GM21526 (cell line): ENCODE data around the gene ERBB2.

ENCODE experiments used
- ATAC-seq: cut with Tn5 transposase; IDR thresholded peaks from one replicate; pipeline ENCODE4 v1.9.1; 2021; ENCODE audit warnings: moderate library complexity; ENCODE audit not compliant: unreplicated experiment, low FRiP score

The ERBB2 gene

GRCh38 chr17:39664581-39665561 is 35.0 kb upstream of the ERBB2 start, which contains the start of gene TCAP:
TSS of gene TCAP (plus strand) at chr17:39665349. CDS start at chr17:39665360, 11 bp downstream.
- ATAC-seq = no peak

GRCh38 chr17:39665642-39666224 is 34.1 kb upstream of the ERBB2 start:
- ATAC-seq = no peak

- ATAC-seq = no peak
Measured at GRCh38 chr17:39666231-39666600, 33.6 kb upstream of the ERBB2 start.

GRCh38 chr17:39666601-39667261 is 33.1 kb upstream of the ERBB2 start:
- ATAC-seq = no peak

GRCh38 chr17:39667262-39667944 is 32.5 kb upstream of the ERBB2 start:
- ATAC-seq = no peak

- no peak for ATAC-seq
Measured at GRCh38 chr17:39667945-39668924, 31.6 kb upstream of the ERBB2 start, which contains the start of gene PNMT. TSS of gene PNMT (plus strand) at chr17:39668453. CDS start at chr17:39668476, 23 bp downstream.

- no peak for ATAC-seq
Measured at GRCh38 chr17:39669897-39670735, 29.7 kb upstream of the ERBB2 start.

- ATAC-seq = no peak
Measured at GRCh38 chr17:39670746-39671145, 29.1 kb upstream of the ERBB2 start.

- ATAC-seq = no peak
Measured at GRCh38 chr17:39671651-39672521, 28.0 kb upstream of the ERBB2 start.

- no peak for ATAC-seq
Measured at GRCh38 chr17:39672522-39673334, 27.1 kb upstream of the ERBB2 start.

- ATAC-seq = no peak
Measured at GRCh38 chr17:39673335-39674081, 26.4 kb upstream of the ERBB2 start.

- no peak for ATAC-seq
Measured at GRCh38 chr17:39674179-39674578, 25.7 kb upstream of the ERBB2 start.

- no peak for ATAC-seq
Measured at GRCh38 chr17:39674702-39675389, 25.0 kb upstream of the ERBB2 start.

GRCh38 chr17:39675390-39676082 is 24.3 kb upstream of the ERBB2 start:
- no peak for ATAC-seq
